ENCODE data around the gene TNNI2.

GRCh38 chr11:1877211-1878136 is 38.7 kb downstream of the TNNI2 start:
- TF ChIP-seq YY1 (IDR thresholded peaks at IDR 0.05; ENCODE audit: insufficient read depth, insufficient read length) (no peak), ZNF274 (IDR thresholded peaks at IDR 0.05; ENCODE audit: low read depth, low read length) (no peak)
